Measurements from ENCODE around the gene GID8.

DNA sequence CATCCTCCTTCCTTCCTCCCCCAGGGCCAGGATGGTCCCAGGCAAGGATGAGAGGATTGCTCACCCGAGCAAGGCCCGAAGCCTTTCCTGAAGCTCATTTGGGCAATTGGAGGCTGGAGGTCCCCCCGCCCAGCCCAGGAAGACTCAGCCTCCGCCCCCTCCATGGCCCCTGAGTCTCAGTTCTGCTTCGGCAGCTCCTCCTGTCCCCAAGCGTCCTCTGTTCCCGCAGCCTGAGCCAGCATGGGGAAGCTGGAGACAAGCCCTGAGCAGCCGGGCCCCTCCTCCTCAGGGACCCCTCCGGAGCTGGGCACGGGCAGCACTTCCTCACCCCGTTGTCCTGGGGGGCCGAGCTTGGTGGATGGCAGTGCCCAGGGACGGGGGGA, 40.6 kb downstream of the GID8 start:
- TF ChIP-seq NFE2L2 (conservative IDR thresholded peaks at IDR 0.05; ENCODE audit: low read length) = no peak
- no peak for TF ChIP-seq MYC (IDR thresholded peaks at IDR 0.05; ENCODE audit: borderline replicate concordance, low read length)
- no peak for TF ChIP-seq CBX2 (IDR thresholded peaks at IDR 0.05; ENCODE audit: borderline replicate concordance, low read depth)
- TF ChIP-seq RAD21 (conservative IDR thresholded peaks at IDR 0.05 in 1 of 2, IDR thresholded peaks at IDR 0.05 in 1 of 2) = no peak
- TF ChIP-seq, protein P1, sequence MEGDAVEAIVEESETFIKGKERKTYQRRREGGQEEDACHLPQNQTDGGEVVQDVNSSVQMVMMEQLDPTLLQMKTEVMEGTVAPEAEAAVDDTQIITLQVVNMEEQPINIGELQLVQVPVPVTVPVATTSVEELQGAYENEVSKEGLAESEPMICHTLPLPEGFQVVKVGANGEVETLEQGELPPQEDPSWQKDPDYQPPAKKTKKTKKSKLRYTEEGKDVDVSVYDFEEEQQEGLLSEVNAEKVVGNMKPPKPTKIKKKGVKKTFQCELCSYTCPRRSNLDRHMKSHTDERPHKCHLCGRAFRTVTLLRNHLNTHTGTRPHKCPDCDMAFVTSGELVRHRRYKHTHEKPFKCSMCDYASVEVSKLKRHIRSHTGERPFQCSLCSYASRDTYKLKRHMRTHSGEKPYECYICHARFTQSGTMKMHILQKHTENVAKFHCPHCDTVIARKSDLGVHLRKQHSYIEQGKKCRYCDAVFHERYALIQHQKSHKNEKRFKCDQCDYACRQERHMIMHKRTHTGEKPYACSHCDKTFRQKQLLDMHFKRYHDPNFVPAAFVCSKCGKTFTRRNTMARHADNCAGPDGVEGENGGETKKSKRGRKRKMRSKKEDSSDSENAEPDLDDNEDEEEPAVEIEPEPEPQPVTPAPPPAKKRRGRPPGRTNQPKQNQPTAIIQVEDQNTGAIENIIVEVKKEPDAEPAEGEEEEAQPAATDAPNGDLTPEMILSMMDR (IDR thresholded peaks at IDR 0.05) = no peak
- no peak for TF ChIP-seq POLR2A (IDR thresholded peaks at IDR 0.05; ENCODE audit: low read length)
- no peak for TF ChIP-seq MAZ (IDR thresholded peaks at IDR 0.05; ENCODE audit: borderline replicate concordance, low read depth, low read length)
- no peak for TF ChIP-seq JUNB (IDR thresholded peaks at IDR 0.05)
- no peak for TF ChIP-seq ZSCAN20 (CRISPR knock-in tag; IDR thresholded peaks at IDR 0.05)
- TF ChIP-seq EHF (CRISPR knock-in tag; IDR thresholded peaks at IDR 0.05) = no peak
- TF ChIP-seq, protein P2, sequence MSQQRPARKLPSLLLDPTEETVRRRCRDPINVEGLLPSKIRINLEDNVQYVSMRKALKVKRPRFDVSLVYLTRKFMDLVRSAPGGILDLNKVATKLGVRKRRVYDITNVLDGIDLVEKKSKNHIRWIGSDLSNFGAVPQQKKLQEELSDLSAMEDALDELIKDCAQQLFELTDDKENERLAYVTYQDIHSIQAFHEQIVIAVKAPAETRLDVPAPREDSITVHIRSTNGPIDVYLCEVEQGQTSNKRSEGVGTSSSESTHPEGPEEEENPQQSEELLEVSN (IDR thresholded peaks at IDR 0.05; ENCODE audit: borderline replicate concordance, low read depth) = no peak
- no peak for TF ChIP-seq RFX5 (IDR thresholded peaks at IDR 0.05)
- no peak for TF ChIP-seq JUN (IDR thresholded peaks at IDR 0.05)

All from A549 (cell line).